Uterus (tissue), 4 donors: ENCODE results near the gene DLL3. TPM values are rescaled to one million over a fixed set of nuclear protein-coding genes. Genes with fewer than 3 reads are reported as not detected.

Source experiments
- DNase-seq, 2 donors: peaks; one replicate each; pipeline ENCODE4 v3.0.0-alpha.2; 2019 to 2020
- H3K27ac ChIP-seq, 2 donors: fragments of 200-600 bp; sonication (generic); 1 replicate in 1 of 2; 2 replicates in 1 of 2; pipeline ENCODE4 v1.5.1; 2016 to 2018
- H3K27me3 ChIP-seq, 2 donors: fragments of 200-600 bp; sonication (generic); one replicate each; pipeline ENCODE4 v1.5.1; 2018 to 2019; ENCODE audit warnings: control low read depth in 1 of 2
- H3K36me3 ChIP-seq, 2 donors: fragments of 200-600 bp; sonication (generic); one replicate each; pipeline ENCODE4 v1.5.1; 2019; ENCODE audit warnings: control low read depth in 1 of 2
- H3K4me1 ChIP-seq, 2 donors: fragments of 200-600 bp; sonication (generic); one replicate each; pipeline ENCODE4 v1.5.1; 2018 to 2019; ENCODE audit warnings: control low read depth in 1 of 2
- H3K4me3 ChIP-seq, 2 donors: fragments of 200-600 bp; sonication (generic); 1 replicate in 1 of 2; 2 replicates in 1 of 2; pipeline ENCODE4 v1.5.1; 2018 to 2019; ENCODE audit warnings: mild to moderate bottlenecking in 1 of 2
- H3K9me3 ChIP-seq, 2 donors: fragments of 200-600 bp; sonication (generic); one replicate each; pipeline ENCODE4 v1.5.1; 2019; ENCODE audit warnings: control low read depth in 1 of 2
- POLR2A ChIP-seq, 2 donors: fragments of 450-650 bp; IDR thresholded peaks; one replicate each; pipeline ENCODE4 v1.6.1; 2016; ENCODE audit warnings: antibody characterized with exemption in 2 of 2, mild to moderate bottlenecking in 1 of 2, moderate library complexity in 1 of 2
- intact Hi-C: fragments of 100-400 bp; cut with DNase I; formaldehyde crosslinking; loops from one replicate; pipeline ENCODE4 v1.15.1; 2023; ENCODE audit warnings: low total_unique reads
- total RNA-seq, 4 donors: library from RNA; depleted of rRNA in 3 of 4; stranded (reverse); fragments of >200 nt in 3 of 4; gene quantifications; one replicate each; pipeline versions ENCODE4 v1.1.0 to v1.2.4, GENCODE V29; 2014 to 2023
- TF ChIP-seq, protein P1 (sequence below), 4 experiments: fragments of 200-600 bp in 2 of 4; fragments of 450-650 bp in 2 of 4; sonication (generic) in 2 of 4; IDR thresholded peaks; one replicate each; pipeline ENCODE4 v1.5.1; 2016 to 2019; ENCODE audit warnings: antibody characterized with exemption in 4 of 4, mild to moderate bottlenecking in 2 of 4, moderate library complexity in 1 of 4
- donor health status: DM: yes; HTN: yes; CAD: no.

DLL3 gene
- total RNA-seq, 4 donors from 2014 or later, result 0.41 TPM; not detected in 3

DNA sequence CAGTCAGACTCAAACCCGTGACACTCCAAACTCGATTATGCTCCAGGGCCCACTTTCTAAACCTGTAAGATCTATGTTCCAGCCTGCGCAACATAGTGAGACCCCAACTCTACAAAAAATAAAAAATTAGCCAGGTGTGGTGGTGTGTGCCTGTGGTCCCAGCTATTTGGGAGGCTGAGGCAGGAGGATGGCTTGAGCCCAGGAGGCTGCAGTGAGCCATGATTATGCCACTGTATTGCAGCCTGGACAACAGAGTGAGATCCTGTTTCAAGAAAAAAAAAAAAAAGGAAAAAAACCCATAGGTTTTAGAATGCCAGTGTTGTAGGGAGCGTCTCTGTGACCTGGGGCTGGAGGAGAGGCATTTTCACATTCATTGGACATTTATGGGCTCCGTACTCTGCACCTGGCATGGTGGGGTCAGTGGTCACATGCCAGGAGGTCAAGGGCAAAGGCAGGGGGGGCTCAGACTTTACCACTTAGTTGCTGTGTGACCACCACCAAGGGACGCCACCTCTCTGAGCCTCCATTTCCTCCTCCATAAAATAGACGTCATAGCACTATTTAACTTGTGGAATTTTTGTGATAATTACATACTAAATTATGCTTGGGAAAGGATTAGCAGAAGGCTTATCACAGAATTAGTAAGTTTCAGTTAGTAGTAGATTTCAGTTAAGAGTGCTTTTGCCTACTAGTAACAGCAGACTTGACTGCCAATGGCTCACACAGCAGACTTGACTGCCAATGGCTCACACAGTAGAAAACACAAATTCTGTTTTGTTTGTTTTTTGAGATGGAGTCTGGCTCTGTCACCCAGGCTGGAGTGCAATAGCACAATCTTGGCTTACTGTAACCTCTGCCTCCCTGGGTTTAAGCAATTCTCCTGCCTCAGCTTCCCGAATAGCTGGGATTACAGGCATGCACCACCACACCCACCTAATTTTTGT lies 22.1 kb downstream of the DLL3 start:
- Histone ChIP-seq H3K9me3 (no peaks in the 10 kb centered on the region), H3K27ac (no peak overlapping the region), H3K4me1 (no peaks in the 10 kb centered on the region), H3K4me3 (no peak overlapping the region), H3K27me3 (peaks cover 0 to 5% of the 10 kb centered on the region in 2 donors), H3K36me3 (no peaks in the 10 kb centered on the region)
- TF ChIP-seq POLR2A (IDR thresholded peaks at IDR 0.05), result no peak
- TF ChIP-seq, protein P1, sequence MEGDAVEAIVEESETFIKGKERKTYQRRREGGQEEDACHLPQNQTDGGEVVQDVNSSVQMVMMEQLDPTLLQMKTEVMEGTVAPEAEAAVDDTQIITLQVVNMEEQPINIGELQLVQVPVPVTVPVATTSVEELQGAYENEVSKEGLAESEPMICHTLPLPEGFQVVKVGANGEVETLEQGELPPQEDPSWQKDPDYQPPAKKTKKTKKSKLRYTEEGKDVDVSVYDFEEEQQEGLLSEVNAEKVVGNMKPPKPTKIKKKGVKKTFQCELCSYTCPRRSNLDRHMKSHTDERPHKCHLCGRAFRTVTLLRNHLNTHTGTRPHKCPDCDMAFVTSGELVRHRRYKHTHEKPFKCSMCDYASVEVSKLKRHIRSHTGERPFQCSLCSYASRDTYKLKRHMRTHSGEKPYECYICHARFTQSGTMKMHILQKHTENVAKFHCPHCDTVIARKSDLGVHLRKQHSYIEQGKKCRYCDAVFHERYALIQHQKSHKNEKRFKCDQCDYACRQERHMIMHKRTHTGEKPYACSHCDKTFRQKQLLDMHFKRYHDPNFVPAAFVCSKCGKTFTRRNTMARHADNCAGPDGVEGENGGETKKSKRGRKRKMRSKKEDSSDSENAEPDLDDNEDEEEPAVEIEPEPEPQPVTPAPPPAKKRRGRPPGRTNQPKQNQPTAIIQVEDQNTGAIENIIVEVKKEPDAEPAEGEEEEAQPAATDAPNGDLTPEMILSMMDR (IDR thresholded peaks at IDR 0.05), result no peak
- intact Hi-C loops, result no loop called here
- no peak for DNase-seq

DNA sequence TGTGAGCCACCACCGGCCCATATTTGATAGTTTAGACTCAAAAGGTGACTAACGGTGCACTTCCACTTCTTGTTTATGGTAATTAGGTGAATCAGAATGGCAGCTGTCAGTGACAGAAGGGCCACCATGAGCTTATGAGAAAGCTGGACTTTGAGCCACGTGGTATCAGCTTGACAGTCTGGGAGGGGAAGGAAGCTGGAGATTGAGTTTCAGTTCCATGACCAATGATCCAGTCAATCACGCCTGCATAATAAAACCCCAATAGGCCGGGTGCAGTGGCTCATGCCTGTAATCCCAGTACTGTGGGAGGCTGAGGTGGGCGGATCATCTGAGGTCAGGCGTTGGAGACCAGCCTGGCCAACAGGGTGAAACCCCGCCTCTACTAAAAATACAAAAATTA lies 25.7 kb downstream of the DLL3 start:
- Histone ChIP-seq H3K4me3 (no peak overlapping the region), H3K4me1 (no peaks in the 10 kb centered on the region), H3K27ac (no peak overlapping the region), H3K9me3 (no peaks in the 10 kb centered on the region), H3K27me3 (no peaks in the 10 kb centered on the region), H3K36me3 (no peaks in the 10 kb centered on the region)
- no peak for DNase-seq
- intact Hi-C loops, result no loop called here
- TF ChIP-seq, protein P1 (IDR thresholded peaks at IDR 0.05), result no peak
- TF ChIP-seq POLR2A (IDR thresholded peaks at IDR 0.05), result no peak

DNA sequence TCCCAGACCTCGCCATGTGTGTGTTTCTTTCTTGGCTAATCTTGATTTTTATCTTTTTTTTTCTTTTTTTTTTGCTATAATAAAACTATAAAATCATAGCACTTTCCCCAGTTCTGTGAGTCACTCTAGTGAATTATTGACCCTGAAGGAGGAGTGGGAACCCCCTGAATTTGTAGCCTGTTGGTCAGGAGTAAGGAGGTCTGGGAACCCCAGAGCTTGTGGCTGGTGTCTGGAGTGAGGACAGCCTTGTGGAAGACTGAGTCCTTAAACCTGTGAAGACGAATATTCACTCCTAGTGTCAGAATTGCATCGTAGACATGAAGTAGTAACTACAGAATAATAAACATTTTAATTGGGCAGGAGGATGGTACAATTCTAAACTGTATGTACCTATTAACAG lies 26.5 kb downstream of the DLL3 start:
- Histone ChIP-seq H3K9me3 (no peaks in the 10 kb centered on the region), H3K36me3 (no peaks in the 10 kb centered on the region), H3K4me1 (no peaks in the 10 kb centered on the region), H3K27me3 (no peaks in the 10 kb centered on the region), H3K4me3 (no peak overlapping the region), H3K27ac (no peak overlapping the region)
- TF ChIP-seq, protein P1 (IDR thresholded peaks at IDR 0.05), result no peak
- TF ChIP-seq POLR2A (IDR thresholded peaks at IDR 0.05), result no peak
- DNase-seq, result no peak
- intact Hi-C loops, result no loop called here

DNA sequence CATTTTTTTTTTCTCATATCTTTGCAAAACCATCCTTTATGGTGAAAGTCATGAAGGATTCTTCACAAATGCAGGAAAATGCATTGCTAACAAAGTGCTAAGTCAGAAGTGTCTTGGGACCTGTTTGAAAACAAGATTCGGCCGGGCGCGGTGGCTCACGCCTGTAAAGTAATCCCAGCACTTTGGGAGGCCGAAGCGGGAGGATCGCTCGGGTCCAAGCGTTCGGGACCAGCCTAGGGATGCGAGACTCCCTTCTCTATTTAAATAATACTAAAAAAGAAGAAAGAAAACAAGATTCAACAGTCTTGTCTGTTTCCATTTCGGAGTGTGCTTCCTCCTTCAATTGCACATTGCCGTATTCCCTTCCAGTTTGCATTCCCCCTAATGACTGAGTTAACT lies 33.1 kb downstream of the DLL3 start:
- peak overlapping the region; percentile 82 to 88 for H3K27ac ChIP-seq
- H3K4me1 ChIP-seq, result no peaks in the 10 kb centered on the region
- no peaks in the 10 kb centered on the region for H3K27me3 ChIP-seq
- no peaks in the 10 kb centered on the region for H3K9me3 ChIP-seq
- TF ChIP-seq, protein P1 (IDR thresholded peaks at IDR 0.05), result no peak
- no peak for TF ChIP-seq POLR2A (IDR thresholded peaks at IDR 0.05)
- intact Hi-C loops, result loop anchor here (10.0 kb wide), 1 partner anchor 57 kb away; no protein-coding TSS in a partner anchor
- no peaks in the 10 kb centered on the region for H3K36me3 ChIP-seq
- H3K4me3 ChIP-seq, result peak overlapping the region; percentile 55 to 81
- DNase-seq, result no peak
